ENCODE data around the gene TNNI3. TPM values are rescaled to one million over a fixed set of nuclear protein-coding genes. Genes with fewer than 3 reads are reported as not detected.
A peak's percentile ranks its signal among the peaks of the same experiment; 100 is the strongest.

Gene TNNI3
- total and polyA plus RNA-seq, 9 of the 15 experiments (the other 6 are each of a cell fraction or from before 2014, with no cell fraction given) = 4.7 to 158 (median 42.0) TPM

GRCh38 chr19:55165952-55166529 lies 8.5 kb upstream of the TNNI3 start (continued):
- no peak for TF ChIP-seq RHOXF2B (CRISPR knock-in tag; conservative IDR thresholded peaks at IDR 0.05)
- no peak for TF ChIP-seq BRD4 (IDR thresholded peaks at IDR 0.05)
- TF ChIP-seq TEAD2 (tag; IDR thresholded peaks at IDR 0.05) = no peak
- no peak for TF ChIP-seq HDAC8 (tag; IDR thresholded peaks at IDR 0.05)
- TF ChIP-seq PHB (CRISPR knock-in tag; IDR thresholded peaks at IDR 0.05) = peak; percentile 86; the same call in 1 of the 2 replicates
- no peak for TF ChIP-seq CBX5 (IDR thresholded peaks at IDR 0.05; ENCODE audit: borderline replicate concordance, low read depth)
- TF ChIP-seq HSF4 (CRISPR knock-in tag; IDR thresholded peaks at IDR 0.05; ENCODE audit: borderline replicate concordance) = no peak
- no peak for TF ChIP-seq NELFE (IDR thresholded peaks at IDR 0.05; ENCODE audit: insufficient read depth, insufficient read length)
- no peak for TF ChIP-seq FOXA1 (IDR thresholded peaks at IDR 0.05; ENCODE audit: borderline replicate concordance)
- peak; percentile 61 for TF ChIP-seq GABPB1 (CRISPR knock-in tag; IDR thresholded peaks at IDR 0.05)
- no peak for TF ChIP-seq TCF7 (IDR thresholded peaks at IDR 0.05; ENCODE audit: borderline replicate concordance)
- no peak for TF ChIP-seq NEUROD1 (IDR thresholded peaks at IDR 0.05; ENCODE audit: borderline replicate concordance, low read depth, low read length, partially characterized antibody)
- TF ChIP-seq FOXA3 (CRISPR knock-in tag; conservative IDR thresholded peaks at IDR 0.05 in 1 of 2, IDR thresholded peaks at IDR 0.05 in 1 of 2) = no peak
- TF ChIP-seq ZBED1 (IDR thresholded peaks at IDR 0.05) = no peak
- TF ChIP-seq ZNF165 (CRISPR knock-in tag; IDR thresholded peaks at IDR 0.05; ENCODE audit: borderline replicate concordance) = no peak
- peak; percentile 14; the same call in 1 of the 2 replicates for TF ChIP-seq NR2C1 (IDR thresholded peaks at IDR 0.05)
- TF ChIP-seq NR2C1 (tag; IDR thresholded peaks at IDR 0.05) = peak; percentile 75
- TF ChIP-seq THAP7 (CRISPR knock-in tag; IDR thresholded peaks at IDR 0.05) = no peak
- peak; percentile 89 for TF ChIP-seq ETS1 (conservative IDR thresholded peaks at IDR 0.05; ENCODE audit: control insufficient read depth, low read depth, low read length)
- no peak for TF ChIP-seq ZBTB12 (CRISPR knock-in tag; IDR thresholded peaks at IDR 0.05)
- peak; percentile 11; the same call in 1 of the 2 replicates for TF ChIP-seq L3MBTL2 (IDR thresholded peaks at IDR 0.05)
- TF ChIP-seq MNT (conservative IDR thresholded peaks at IDR 0.05) = no peak
- TF ChIP-seq HNRNPL (IDR thresholded peaks at IDR 0.05; ENCODE audit: low read depth, low read length) = 0 out of 2 replicates have a peak, but pooled peaks have one; percentile 30
- TF ChIP-seq TARDBP (IDR thresholded peaks at IDR 0.05) = no peak
- no peak for TF ChIP-seq FOXJ3 (CRISPR knock-in tag; IDR thresholded peaks at IDR 0.05)
- TF ChIP-seq C11orf30 (IDR thresholded peaks at IDR 0.05; ENCODE audit: low read depth) = no peak
